Fibroblast of lung (primary cell): ENCODE data around the gene TBC1D8. TPM values are rescaled to one million over a fixed set of nuclear protein-coding genes. Genes with fewer than 3 reads are reported as not detected.
A peak's percentile ranks its signal among the peaks of the same experiment; 100 is the strongest.

Source experiments
- DNase-seq, 2 donors: peaks; one replicate each; pipeline versions ENCODE4 v3.0.0 to v3.0.0-alpha.2; 2010; ENCODE audit warnings: low read depth in 2 of 2
- H2AFZ ChIP-seq: 2 replicates; pipeline ENCODE4 v1.5.1; 2012; ENCODE audit warnings: low read length, control low read depth, inconsistent platforms
- H3K27ac ChIP-seq: 2 replicates; pipeline ENCODE4 v1.5.1; 2011; ENCODE audit warnings: low read length, control low read depth; ENCODE audit not compliant: insufficient read depth
- H3K27me3 ChIP-seq: 2 replicates; pipeline ENCODE4 v1.5.1; 2011; ENCODE audit warnings: mild to moderate bottlenecking, low read length; ENCODE audit not compliant: control insufficient read depth, insufficient read depth
- H3K36me3 ChIP-seq: 2 replicates; pipeline ENCODE4 v1.5.1; 2011; ENCODE audit warnings: low read length; ENCODE audit not compliant: control insufficient read depth, insufficient read depth
- H3K4me1 ChIP-seq: 2 replicates; pipeline ENCODE4 v1.5.1; 2011; ENCODE audit warnings: low read length; ENCODE audit not compliant: control insufficient read depth, insufficient read depth; ENCODE audit errors: extremely low read depth
- H3K4me2 ChIP-seq: 2 replicates; pipeline ENCODE4 v1.5.1; 2011; ENCODE audit warnings: low read length, control low read depth; ENCODE audit not compliant: insufficient read depth; ENCODE audit errors: extremely low read depth
- H3K4me3 ChIP-seq, 4 experiments: fragments of 200-600 bp in 1 of 4; sonication (generic) in 1 of 4; replicated peaks in 1 of 4; 2 replicates each; pipeline ENCODE4 v1.5.1; 2011 to 2016; ENCODE audit warnings: low read length in 4 of 4, low read depth in 3 of 4, mild to moderate bottlenecking in 3 of 4, control low read depth in 2 of 4, inconsistent platforms in 1 of 4, mixed read lengths in 1 of 4; ENCODE audit not compliant: insufficient read depth in 1 of 4; ENCODE audit errors: control extremely low read depth in 1 of 4
- H3K79me2 ChIP-seq: 2 replicates; pipeline ENCODE4 v1.5.1; 2012; ENCODE audit warnings: mild to moderate bottlenecking, low read length, inconsistent platforms; ENCODE audit not compliant: control insufficient read depth, insufficient read depth
- H3K9ac ChIP-seq: 2 replicates; pipeline ENCODE4 v1.5.1; 2011; ENCODE audit warnings: mild to moderate bottlenecking, low read length, control low read depth; ENCODE audit not compliant: insufficient read depth
- H3K9me3 ChIP-seq: 2 replicates; pipeline ENCODE4 v1.5.1; 2012; ENCODE audit warnings: low read depth, low read length; ENCODE audit not compliant: control insufficient read depth, insufficient read depth
- H4K20me1 ChIP-seq: 2 replicates; pipeline ENCODE4 v1.5.1; 2011; ENCODE audit warnings: low read length; ENCODE audit not compliant: control insufficient read depth, insufficient read depth; ENCODE audit errors: extremely low read depth
- EZH2 ChIP-seq: IDR thresholded peaks from 2 replicates; pipeline ENCODE4 v1.5.1; 2012; ENCODE audit warnings: low read length, control low read depth, mild to moderate bottlenecking; ENCODE audit errors: missing control alignments
- polyA plus RNA-seq, 2 donors: library from polyadenylated mRNA; depleted of rRNA in 1 of 2; stranded (reverse) in 1 of 2; unstranded in 1 of 2; fragments of >200 nt; gene quantifications; 2 replicates each; pipeline ENCODE4 v1.2.1, GENCODE V29; 2011 to 2012; ENCODE audit warnings: missing spikeins in 1 of 2
- total RNA-seq: library from RNA; depleted of rRNA; stranded (reverse); fragments of >200 nt; gene quantifications from 2 replicates; pipeline ENCODE4 v1.2.1, GENCODE V29; 2014
- TF ChIP-seq, protein P1 (sequence below), 2 donors: IDR thresholded peaks in 1 of 2; conservative IDR thresholded peaks in 1 of 2; 1 replicate in 1 of 2; 2 replicates in 1 of 2; pipeline ENCODE4 v1.5.1; 2011 to 2012; ENCODE audit warnings: low read length in 2 of 2, control low read depth in 1 of 2, inconsistent platforms in 1 of 2, low read depth in 1 of 2, mild to moderate bottlenecking in 1 of 2

TBC1D8 gene
- total and polyA plus RNA-seq, 2 donors (not counting 1 experiment from before 2014, with no cell fraction given), result 3.8 to 5.4 TPM

DNA sequence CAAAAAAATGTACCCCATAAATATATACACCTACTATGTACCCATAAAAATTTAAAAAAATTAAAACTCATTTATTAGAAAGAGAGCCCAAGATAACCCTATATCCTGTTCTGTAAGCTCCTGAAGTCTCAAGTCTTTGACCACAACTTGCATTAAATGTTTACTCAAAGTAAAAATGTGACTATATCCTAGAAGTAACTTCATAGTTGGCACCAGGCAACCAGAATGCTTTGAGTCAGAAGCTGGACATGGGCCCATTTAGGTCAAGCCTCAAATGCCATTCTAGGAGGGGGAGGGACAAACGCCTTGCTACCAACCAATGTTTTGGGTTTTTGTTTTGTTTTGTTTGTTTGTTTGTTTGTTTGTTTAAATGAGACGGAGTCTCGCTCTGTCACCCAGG is 9.3 kb upstream of the TBC1D8 start:
- peak; percentile 58 to 67 for DNase-seq
- no peaks in the 10 kb centered on the region for H3K79me2 ChIP-seq
- H2AFZ ChIP-seq, result no peak overlapping the region
- TF ChIP-seq, protein P1, sequence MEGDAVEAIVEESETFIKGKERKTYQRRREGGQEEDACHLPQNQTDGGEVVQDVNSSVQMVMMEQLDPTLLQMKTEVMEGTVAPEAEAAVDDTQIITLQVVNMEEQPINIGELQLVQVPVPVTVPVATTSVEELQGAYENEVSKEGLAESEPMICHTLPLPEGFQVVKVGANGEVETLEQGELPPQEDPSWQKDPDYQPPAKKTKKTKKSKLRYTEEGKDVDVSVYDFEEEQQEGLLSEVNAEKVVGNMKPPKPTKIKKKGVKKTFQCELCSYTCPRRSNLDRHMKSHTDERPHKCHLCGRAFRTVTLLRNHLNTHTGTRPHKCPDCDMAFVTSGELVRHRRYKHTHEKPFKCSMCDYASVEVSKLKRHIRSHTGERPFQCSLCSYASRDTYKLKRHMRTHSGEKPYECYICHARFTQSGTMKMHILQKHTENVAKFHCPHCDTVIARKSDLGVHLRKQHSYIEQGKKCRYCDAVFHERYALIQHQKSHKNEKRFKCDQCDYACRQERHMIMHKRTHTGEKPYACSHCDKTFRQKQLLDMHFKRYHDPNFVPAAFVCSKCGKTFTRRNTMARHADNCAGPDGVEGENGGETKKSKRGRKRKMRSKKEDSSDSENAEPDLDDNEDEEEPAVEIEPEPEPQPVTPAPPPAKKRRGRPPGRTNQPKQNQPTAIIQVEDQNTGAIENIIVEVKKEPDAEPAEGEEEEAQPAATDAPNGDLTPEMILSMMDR (conservative IDR thresholded peaks at IDR 0.05 in 1 of 2, IDR thresholded peaks at IDR 0.05 in 1 of 2; ENCODE audit: low read depth in 1 of 2, low read length in 2 of 2), result no peak
- TF ChIP-seq EZH2, result no peak
- no peak overlapping the region for H3K27ac ChIP-seq
- H3K4me2 ChIP-seq, result no peak overlapping the region
- H3K9me3 ChIP-seq, result no peaks in the 10 kb centered on the region
- no peaks in the 10 kb centered on the region for H3K36me3 ChIP-seq
- H3K4me3 ChIP-seq, result no peak overlapping the region
- no peak overlapping the region for H3K9ac ChIP-seq
- H4K20me1 ChIP-seq, result no peaks in the 10 kb centered on the region
- H3K4me1 ChIP-seq, result no peaks in the 10 kb centered on the region
- no peaks in the 10 kb centered on the region for H3K27me3 ChIP-seq

DNA sequence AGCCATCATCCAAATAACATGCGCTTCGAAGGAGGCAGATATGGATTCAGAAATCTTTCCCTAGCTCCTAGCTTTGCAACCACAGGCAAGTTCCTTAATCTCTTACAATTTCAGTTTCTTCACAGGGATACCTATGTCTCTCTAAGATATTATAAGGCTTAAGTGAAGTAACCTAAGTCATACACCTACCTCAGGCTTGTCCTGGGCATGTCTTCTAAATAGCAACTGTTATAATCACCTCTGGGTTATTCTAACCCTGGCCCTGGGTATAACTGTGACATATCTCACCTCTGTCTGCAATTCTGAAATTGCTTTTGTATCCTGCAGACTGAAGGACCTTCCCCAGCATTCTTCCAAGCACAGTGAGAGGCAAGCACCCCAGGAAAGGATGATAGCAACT is 8.3 kb upstream of the TBC1D8 start:
- Histone ChIP-seq H3K4me1 (no peaks in the 10 kb centered on the region), H3K27ac (no peak overlapping the region)
- TF ChIP-seq, protein P1 (conservative IDR thresholded peaks at IDR 0.05 in 1 of 2, IDR thresholded peaks at IDR 0.05 in 1 of 2; ENCODE audit: low read depth in 1 of 2, low read length in 2 of 2), result no peak
- no peak for TF ChIP-seq EZH2

DNA sequence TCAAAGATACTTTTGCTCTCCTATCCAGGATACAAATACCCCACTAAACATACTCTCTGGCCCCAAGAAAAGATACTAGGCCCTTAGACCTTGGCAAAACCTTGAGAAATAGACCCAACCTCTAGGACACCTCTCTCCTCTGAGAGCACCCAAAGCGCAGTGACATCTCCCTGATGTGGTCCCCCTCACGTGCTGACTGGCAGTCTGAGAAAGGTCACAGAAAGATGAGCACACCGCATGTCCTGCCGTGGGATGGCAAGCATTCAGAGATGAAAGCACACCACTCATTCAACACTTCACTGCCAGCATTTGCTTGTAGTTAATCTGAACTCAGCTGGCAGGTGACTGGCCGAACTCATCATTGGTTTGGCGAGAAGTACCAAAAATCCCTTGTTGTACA is 6.1 kb upstream of the TBC1D8 start:
- Histone ChIP-seq H3K79me2 (no peaks in the 10 kb centered on the region), H3K4me3 (no peak overlapping the region), H3K4me2 (no peak overlapping the region), H3K27ac (no peak overlapping the region), H3K9me3 (no peaks in the 10 kb centered on the region), H3K9ac (no peak overlapping the region), H2AFZ (no peak overlapping the region), H4K20me1 (no peaks in the 10 kb centered on the region), H3K4me1 (peaks cover 5% of the 10 kb centered on the region), H3K36me3 (no peaks in the 10 kb centered on the region), H3K27me3 (peaks cover 2% of the 10 kb centered on the region)
- no peak for DNase-seq
- TF ChIP-seq, protein P1 (conservative IDR thresholded peaks at IDR 0.05 in 1 of 2, IDR thresholded peaks at IDR 0.05 in 1 of 2; ENCODE audit: low read depth in 1 of 2, low read length in 2 of 2), result no peak
- no peak for TF ChIP-seq EZH2

More for the DNA sequence above, 8.3 kb upstream of the TBC1D8 start:
- Histone ChIP-seq H3K27me3 (no peaks in the 10 kb centered on the region), H3K79me2 (no peaks in the 10 kb centered on the region), H3K4me2 (no peak overlapping the region), H3K36me3 (no peaks in the 10 kb centered on the region), H2AFZ (no peak overlapping the region), H4K20me1 (no peaks in the 10 kb centered on the region), H3K9me3 (no peaks in the 10 kb centered on the region), H3K9ac (no peak overlapping the region), H3K4me3 (no peak overlapping the region)
- no peak for DNase-seq
